Endodermal cell (in vitro differentiated cells): Measurements from ENCODE around the gene DCBLD2. TPM values are rescaled to one million over a fixed set of nuclear protein-coding genes. Genes with fewer than 3 reads are reported as not detected.

Experiments used
- DNase-seq: peaks from one replicate; pipeline ENCODE4 v3.0.0-alpha.2; 2017
- H3K27ac ChIP-seq: 2 replicates; pipeline ENCODE4 v1.5.1; 2013; ENCODE audit warnings: mild to moderate bottlenecking, low read depth, low read length, moderate library complexity
- H3K27me3 ChIP-seq: 2 replicates; pipeline ENCODE4 v1.6.1; 2013; ENCODE audit warnings: mild to moderate bottlenecking, low read length, moderate library complexity; ENCODE audit not compliant: insufficient read depth, control insufficient read depth, poor library complexity, severe bottlenecking
- H3K36me3 ChIP-seq: 2 replicates; pipeline ENCODE4 v1.7.0; 2013; ENCODE audit warnings: mild to moderate bottlenecking, low read length, moderate library complexity; ENCODE audit not compliant: control insufficient read depth, insufficient read depth
- H3K4me1 ChIP-seq: one replicate; pipeline ENCODE4 v1.7.0; 2013; ENCODE audit warnings: low read length; ENCODE audit not compliant: control insufficient read depth, insufficient read depth
- H3K4me3 ChIP-seq: 2 replicates; pipeline ENCODE4 v1.5.1; 2013; ENCODE audit warnings: mild to moderate bottlenecking, low read length, moderate library complexity
- H3K9ac ChIP-seq: 2 replicates; pipeline ENCODE4 v1.6.1; 2013; ENCODE audit warnings: mild to moderate bottlenecking, low read length, moderate library complexity; ENCODE audit not compliant: poor library complexity, severe bottlenecking; ENCODE audit errors: extremely low read depth
- H3K9me3 ChIP-seq: 2 replicates; pipeline ENCODE4 v1.6.1; 2013; ENCODE audit warnings: mild to moderate bottlenecking, low read length, moderate library complexity; ENCODE audit not compliant: control insufficient read depth
- H3K27ac Mint-ChIP-seq: 2 replicates; pipeline ENCODE4 v1.8.0; 2020; ENCODE audit warnings: mixed read lengths
- H3K27me3 Mint-ChIP-seq: 2 replicates; pipeline ENCODE4 v1.8.0; 2021; ENCODE audit warnings: mild to moderate bottlenecking, mixed read lengths; ENCODE audit not compliant: insufficient read depth
- H3K36me3 Mint-ChIP-seq: 2 replicates; pipeline ENCODE4 v1.8.0; 2020; ENCODE audit warnings: low read depth, mixed read lengths
- H3K4me1 Mint-ChIP-seq: 2 replicates; pipeline ENCODE4 v1.8.0; 2020; ENCODE audit warnings: mixed read lengths
- H3K4me3 Mint-ChIP-seq: 2 replicates; pipeline ENCODE4 v1.8.0; 2020; ENCODE audit warnings: mild to moderate bottlenecking, moderate library complexity, mixed read lengths
- H3K9me3 Mint-ChIP-seq: 2 replicates; pipeline ENCODE4 v1.8.0; 2020; ENCODE audit warnings: mild to moderate bottlenecking, mixed read lengths
- CTCF ChIP-seq: fragments of 200-600 bp; sonication (generic); conservative IDR thresholded peaks from 2 replicates; pipeline ENCODE4 v1.5.0; 2021; ENCODE audit warnings: antibody characterized with exemption, mild to moderate bottlenecking
- whole genome bisulfite sequencing, 2 experiments: methylation state at CpG; one replicate each; pipeline versions ENCODE4 v1.1.5 to v1.1.7; 2013; ENCODE audit warnings: missing lambda C conversion rate in 2 of 2, mixed read lengths in 1 of 2; ENCODE audit not compliant: insufficient coverage in 1 of 2, insufficient read length in 1 of 2; 5-methylcytosine and 5-hydroxymethylcytosine counted together
- total RNA-seq, 2 donors: library from RNA; stranded (reverse); fragmentation: NEBNext Ultra II Directional in 1 of 2; extraction: Animal tissue kit (Norgen Biotek cat#: 25700) in 1 of 2; gene quantifications; 2 replicates in 1 of 2; 3 replicates in 1 of 2; pipeline ENCODE4 v1.2.1, GENCODE V29; 2021

Gene DCBLD2
- total RNA-seq, 2 donors from 2014 or later: 70.7 to 80.9 TPM

DNA sequence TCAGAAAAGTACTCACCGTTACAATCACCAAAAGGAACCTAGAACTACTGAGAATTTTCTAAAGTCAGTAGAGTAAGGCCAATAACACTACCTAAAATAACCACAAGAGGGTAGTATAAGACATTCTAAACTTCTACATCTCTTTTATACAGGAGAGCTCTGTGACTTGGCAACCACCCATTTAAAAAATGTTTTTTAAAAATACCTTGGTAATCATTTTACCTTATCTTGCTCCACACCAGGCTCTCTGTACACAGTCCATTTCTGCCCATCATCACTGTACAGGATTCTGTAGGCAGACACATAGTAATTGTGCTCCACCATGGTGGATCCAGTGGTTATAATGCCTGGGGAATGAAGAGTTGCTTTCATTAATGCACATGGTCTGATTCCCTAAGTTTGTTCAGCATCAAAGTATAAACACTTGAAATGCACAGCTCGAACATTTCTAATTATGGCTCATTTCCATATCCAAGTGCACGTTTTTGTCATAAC is 83.9 kb downstream of the DCBLD2 start:
- H3K4me1 Mint-ChIP-seq: no peaks in the 10 kb centered on the region
- Histone ChIP-seq H3K27me3 (no peaks in the 10 kb centered on the region), H3K9ac (no peak overlapping the region), H3K9me3 (no peaks in the 10 kb centered on the region), H3K4me1 (no peaks in the 10 kb centered on the region), H3K36me3 (peaks cover 70% of the 10 kb centered on the region), H3K4me3 (no peak overlapping the region), H3K27ac (no peak overlapping the region)
- H3K9me3 Mint-ChIP-seq: no peaks in the 10 kb centered on the region
- H3K36me3 Mint-ChIP-seq: peaks cover 36% of the 10 kb centered on the region
- peak; percentile 85 for TF ChIP-seq CTCF
- 73 to 80% methylated on average over 1 to 3 of the region's 3 CpGs for WGBS, 2 experiments
- no peak overlapping the region for H3K27ac Mint-ChIP-seq
- no peak overlapping the region for H3K4me3 Mint-ChIP-seq
- no peak for DNase-seq
- H3K27me3 Mint-ChIP-seq: no peaks in the 10 kb centered on the region

DNA sequence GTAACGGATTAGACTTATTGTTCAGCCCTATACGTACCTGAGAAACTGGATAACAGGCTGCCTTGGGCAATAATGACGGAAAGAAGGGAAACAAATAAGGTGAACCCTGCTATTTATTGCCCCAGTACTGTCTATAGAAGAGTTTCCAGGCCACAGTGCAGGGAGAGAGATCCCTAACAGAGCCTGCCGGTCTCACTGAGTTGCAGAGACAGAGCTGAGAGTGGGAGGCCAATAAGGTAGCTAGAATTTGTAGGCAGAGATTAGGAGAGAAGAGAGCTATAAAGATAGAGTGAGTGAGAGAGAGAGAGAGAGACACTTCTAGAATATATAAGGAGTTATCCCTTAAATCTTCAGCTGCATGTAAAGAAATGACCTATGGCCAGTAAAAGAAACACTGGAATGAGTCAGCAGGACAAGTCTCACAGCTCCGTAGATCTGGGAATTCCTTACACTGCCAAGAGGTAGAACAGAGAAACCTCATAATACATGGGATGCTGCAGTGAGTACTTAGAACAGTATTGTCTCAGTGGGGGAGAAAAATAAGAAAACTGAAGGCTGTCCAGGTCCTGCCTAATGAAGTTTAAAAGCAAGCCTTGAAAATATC is 86.6 kb downstream of the DCBLD2 start:
- H3K27me3 ChIP-seq: no peaks in the 10 kb centered on the region
- no peaks in the 10 kb centered on the region for H3K9me3 Mint-ChIP-seq
- H3K4me3 ChIP-seq: no peak overlapping the region
- no peaks in the 10 kb centered on the region for H3K4me1 ChIP-seq
- H3K9me3 ChIP-seq: no peaks in the 10 kb centered on the region
- H3K4me3 Mint-ChIP-seq: no peak overlapping the region
- H3K27ac ChIP-seq: no peak overlapping the region
- WGBS, 2 experiments: 91 to 94% methylated on average over 5 of the region's 5 CpGs
- no peaks in the 10 kb centered on the region for H3K4me1 Mint-ChIP-seq
- H3K27me3 Mint-ChIP-seq: no peaks in the 10 kb centered on the region
- no peak overlapping the region for H3K27ac Mint-ChIP-seq
- peaks cover 40% of the 10 kb centered on the region for H3K36me3 Mint-ChIP-seq
- DNase-seq: no peak
- no peak overlapping the region for H3K9ac ChIP-seq
- TF ChIP-seq CTCF: no peak
- peaks cover 76% of the 10 kb centered on the region for H3K36me3 ChIP-seq

- Mint-ChIP-seq H3K27me3 (no peaks in the 10 kb centered on the region), H3K36me3 (peaks cover 47% of the 10 kb centered on the region), H3K27ac (no peak overlapping the region), H3K9me3 (no peaks in the 10 kb centered on the region), H3K4me1 (no peaks in the 10 kb centered on the region), H3K4me3 (no peak overlapping the region)
- Histone ChIP-seq H3K9ac (no peak overlapping the region), H3K4me3 (no peak overlapping the region), H3K4me1 (no peaks in the 10 kb centered on the region), H3K36me3 (peaks cover 82% of the 10 kb centered on the region), H3K9me3 (no peaks in the 10 kb centered on the region), H3K27me3 (no peaks in the 10 kb centered on the region), H3K27ac (no peak overlapping the region)
- peak; percentile 88 for TF ChIP-seq CTCF
- DNase-seq: no peak
- WGBS, 2 experiments: 76 to 92% methylated on average over 4 to 5 of the region's 5 CpGs
These were observed 88.6 kb downstream of the DCBLD2 start for GRCh38 chr3:98812851-98813374.
